Endothelial cell (in vitro differentiated cells): ENCODE results near the gene DEF6. TPM values are rescaled to one million over a fixed set of nuclear protein-coding genes. Genes with fewer than 3 reads are reported as not detected.

ENCODE experiments used
- DNase-seq: peaks from one replicate; pipeline ENCODE4 v3.0.0; 2021; ENCODE audit warnings: low spot score
- H3K27ac Mint-ChIP-seq: one replicate; pipeline ENCODE4 v1.8.0; 2021; ENCODE audit warnings: mixed read lengths, inconsistent platforms; ENCODE audit not compliant: unreplicated experiment
- H3K27me3 Mint-ChIP-seq: one replicate; pipeline ENCODE4 v1.8.0; 2021; ENCODE audit warnings: mild to moderate bottlenecking, moderate library complexity, mixed read lengths, inconsistent platforms; ENCODE audit not compliant: unreplicated experiment
- H3K36me3 Mint-ChIP-seq: one replicate; pipeline ENCODE4 v1.8.0; 2021; ENCODE audit warnings: mild to moderate bottlenecking, low read depth, mixed read lengths, inconsistent platforms; ENCODE audit not compliant: unreplicated experiment
- H3K4me1 Mint-ChIP-seq: one replicate; pipeline ENCODE4 v1.8.0; 2021; ENCODE audit warnings: mild to moderate bottlenecking, mixed read lengths, inconsistent platforms; ENCODE audit not compliant: unreplicated experiment
- H3K4me3 Mint-ChIP-seq: one replicate; pipeline ENCODE4 v1.8.0; 2021; ENCODE audit warnings: mild to moderate bottlenecking, mixed read lengths, inconsistent platforms; ENCODE audit not compliant: unreplicated experiment
- H3K9me3 Mint-ChIP-seq: one replicate; pipeline ENCODE4 v1.8.0; 2021; ENCODE audit warnings: mixed read lengths, inconsistent platforms; ENCODE audit not compliant: unreplicated experiment
- total RNA-seq: library from RNA; stranded (reverse); fragmentation: NEBNext Ultra II Directional; extraction: Animal tissue kit (Norgen Biotek cat#: 25700); gene quantifications from one replicate; pipeline ENCODE4 v1.2.1, GENCODE V29; 2021; ENCODE audit not compliant: unreplicated experiment
- TF ChIP-seq, protein P1 (sequence below): fragments of 200-600 bp; sonication (generic); IDR thresholded peaks from one replicate; pipeline ENCODE4 v1.5.0; 2021; ENCODE audit warnings: antibody characterized with exemption; ENCODE audit not compliant: unreplicated experiment

Gene DEF6
- total RNA-seq, 1 donor from 2014 or later, result 24.0 TPM

DNA sequence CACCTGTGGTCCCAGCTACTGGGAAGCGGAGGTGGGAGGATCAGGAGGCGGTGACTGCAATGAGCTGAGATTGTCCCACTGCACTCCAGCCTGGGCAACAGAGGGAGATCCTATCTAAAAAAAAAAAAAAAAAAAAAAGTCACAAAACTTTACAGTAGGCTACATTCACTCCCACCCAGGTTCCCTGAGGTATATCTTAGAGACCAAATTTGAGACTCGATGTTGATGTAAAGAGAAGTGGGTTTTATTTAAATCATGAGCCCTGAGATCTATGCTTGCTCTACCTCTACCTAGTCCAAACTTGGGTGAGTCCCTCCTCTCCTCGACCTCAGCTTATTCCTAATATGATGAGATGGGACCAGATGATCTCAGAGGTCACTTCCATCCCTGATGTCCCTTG, 8.8 kb upstream of the DEF6 start:
- Mint-ChIP-seq H3K27ac (no peak overlapping the region), H3K27me3 (peaks cover 14% of the 10 kb centered on the region), H3K4me3 (no peak overlapping the region), H3K36me3 (peaks cover 30% of the 10 kb centered on the region), H3K9me3 (no peaks in the 10 kb centered on the region), H3K4me1 (no peaks in the 10 kb centered on the region)
- DNase-seq, result no peak
- TF ChIP-seq, protein P1, sequence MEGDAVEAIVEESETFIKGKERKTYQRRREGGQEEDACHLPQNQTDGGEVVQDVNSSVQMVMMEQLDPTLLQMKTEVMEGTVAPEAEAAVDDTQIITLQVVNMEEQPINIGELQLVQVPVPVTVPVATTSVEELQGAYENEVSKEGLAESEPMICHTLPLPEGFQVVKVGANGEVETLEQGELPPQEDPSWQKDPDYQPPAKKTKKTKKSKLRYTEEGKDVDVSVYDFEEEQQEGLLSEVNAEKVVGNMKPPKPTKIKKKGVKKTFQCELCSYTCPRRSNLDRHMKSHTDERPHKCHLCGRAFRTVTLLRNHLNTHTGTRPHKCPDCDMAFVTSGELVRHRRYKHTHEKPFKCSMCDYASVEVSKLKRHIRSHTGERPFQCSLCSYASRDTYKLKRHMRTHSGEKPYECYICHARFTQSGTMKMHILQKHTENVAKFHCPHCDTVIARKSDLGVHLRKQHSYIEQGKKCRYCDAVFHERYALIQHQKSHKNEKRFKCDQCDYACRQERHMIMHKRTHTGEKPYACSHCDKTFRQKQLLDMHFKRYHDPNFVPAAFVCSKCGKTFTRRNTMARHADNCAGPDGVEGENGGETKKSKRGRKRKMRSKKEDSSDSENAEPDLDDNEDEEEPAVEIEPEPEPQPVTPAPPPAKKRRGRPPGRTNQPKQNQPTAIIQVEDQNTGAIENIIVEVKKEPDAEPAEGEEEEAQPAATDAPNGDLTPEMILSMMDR, result no peak

DNA sequence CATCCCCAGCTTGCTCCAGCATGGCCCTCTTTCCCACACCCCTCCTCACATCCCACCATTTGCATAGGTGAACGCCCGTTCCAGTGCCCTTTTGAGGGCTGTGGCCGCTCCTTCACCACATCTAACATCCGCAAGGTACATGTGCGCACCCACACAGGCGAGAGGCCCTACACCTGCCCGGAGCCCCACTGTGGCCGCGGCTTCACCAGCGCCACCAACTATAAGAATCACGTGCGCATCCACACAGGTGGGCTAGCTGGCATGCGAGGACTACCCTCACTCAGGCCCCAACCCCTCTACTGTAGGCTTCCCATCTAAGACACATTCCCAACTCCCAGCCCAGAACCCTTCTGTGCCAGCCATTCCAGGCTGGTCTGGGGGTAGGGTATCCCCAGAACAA, 6.1 kb upstream of the DEF6 start:
- Mint-ChIP-seq H3K36me3 (peaks cover 31% of the 10 kb centered on the region), H3K27ac (no peak overlapping the region), H3K4me1 (no peaks in the 10 kb centered on the region), H3K27me3 (peaks cover 12% of the 10 kb centered on the region), H3K9me3 (no peaks in the 10 kb centered on the region), H3K4me3 (no peak overlapping the region)
- TF ChIP-seq, protein P1, result no peak
- DNase-seq, result no peak

DNA sequence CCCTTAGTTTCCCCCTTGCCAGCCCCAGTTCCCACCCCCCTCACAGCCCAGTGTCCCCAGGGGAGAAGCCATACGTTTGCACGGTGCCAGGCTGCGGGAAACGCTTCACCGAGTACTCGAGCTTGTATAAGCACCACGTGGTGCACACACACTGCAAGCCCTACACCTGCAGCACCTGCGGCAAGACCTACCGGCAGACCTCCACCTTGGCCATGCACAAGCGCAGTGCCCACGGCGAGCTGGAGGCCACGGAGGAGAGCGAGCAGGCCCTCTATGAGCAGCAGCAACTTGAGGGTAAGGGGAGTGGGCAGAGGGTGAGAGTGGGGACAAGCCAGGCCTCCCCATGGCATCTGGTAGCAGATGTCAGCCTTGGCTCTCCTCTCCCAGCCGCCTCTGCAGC, 5.1 kb upstream of the DEF6 start:
- Mint-ChIP-seq H3K9me3 (no peaks in the 10 kb centered on the region), H3K36me3 (peaks cover 21% of the 10 kb centered on the region), H3K4me3 (no peak overlapping the region)

DNA sequence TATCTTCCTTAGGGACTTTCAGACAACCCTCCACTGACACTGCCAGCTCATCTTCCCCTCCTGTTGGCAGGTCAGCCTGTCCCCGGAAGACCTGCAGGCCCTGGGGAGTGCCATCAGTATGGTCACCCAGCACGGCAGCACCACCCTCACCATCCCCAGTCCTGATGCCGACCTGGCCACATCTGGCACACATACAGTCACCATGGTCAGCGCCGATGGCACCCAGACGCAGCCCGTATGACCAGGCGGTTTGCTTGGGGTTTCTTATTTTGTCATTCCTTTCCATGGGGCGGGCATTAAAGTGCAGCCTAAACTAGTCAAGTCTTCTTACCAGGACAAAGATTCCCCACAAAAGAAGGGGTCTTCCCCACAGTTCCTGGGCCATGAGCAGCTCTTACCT, 3.9 kb upstream of the DEF6 start:
- Mint-ChIP-seq H3K9me3 (no peaks in the 10 kb centered on the region), H3K4me3 (no peak overlapping the region), H3K36me3 (peaks cover 19% of the 10 kb centered on the region), H3K27me3 (peaks cover 10% of the 10 kb centered on the region), H3K27ac (no peak overlapping the region), H3K4me1 (peaks cover 11% of the 10 kb centered on the region)
- TF ChIP-seq, protein P1, result no peak
- DNase-seq, result no peak

More for the DNA sequence above, 5.1 kb upstream of the DEF6 start:
- Mint-ChIP-seq H3K27ac (no peak overlapping the region), H3K27me3 (peaks cover 10% of the 10 kb centered on the region), H3K4me1 (peaks cover 8% of the 10 kb centered on the region)
- TF ChIP-seq, protein P1, result no peak
- DNase-seq, result no peak

DNA sequence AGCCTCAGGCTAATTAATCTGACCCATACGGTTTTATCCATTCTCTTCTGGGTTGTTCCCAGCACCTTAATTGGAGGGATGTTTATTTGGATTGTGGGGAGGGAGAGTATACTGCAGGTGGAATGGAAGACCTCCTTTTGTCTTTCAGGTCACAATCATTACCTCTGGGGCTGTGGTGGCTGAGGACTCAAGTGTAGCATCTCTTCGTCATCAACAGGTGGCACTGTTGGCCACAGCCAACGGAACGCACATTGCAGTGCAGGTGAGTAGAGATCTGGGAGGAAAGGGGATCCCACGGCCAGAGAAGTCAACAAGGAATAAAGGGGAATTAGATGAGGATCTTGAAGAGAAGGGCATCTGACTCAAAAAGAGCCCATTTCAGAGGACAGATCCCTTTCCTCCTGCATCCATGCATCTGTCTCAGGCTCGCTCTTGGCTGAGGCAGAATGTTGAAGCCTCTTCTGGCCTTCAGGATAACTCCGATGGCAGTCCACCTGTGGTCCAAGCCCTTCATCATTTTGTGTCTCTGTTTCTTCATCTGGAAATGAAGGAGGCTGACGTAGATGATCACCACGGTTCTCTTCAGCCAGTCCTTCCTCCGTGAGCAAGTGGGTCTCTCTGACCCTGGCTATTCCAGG, 3.2 kb upstream of the DEF6 start:
- no peak overlapping the region for H3K4me3 Mint-ChIP-seq
- peaks cover 19% of the 10 kb centered on the region for H3K4me1 Mint-ChIP-seq
- TF ChIP-seq, protein P1, result peak; percentile 62
- H3K9me3 Mint-ChIP-seq, result no peaks in the 10 kb centered on the region
- peak; percentile 31 for DNase-seq
- peaks cover 10% of the 10 kb centered on the region for H3K27me3 Mint-ChIP-seq
- H3K36me3 Mint-ChIP-seq, result peaks cover 20% of the 10 kb centered on the region
- no peak overlapping the region for H3K27ac Mint-ChIP-seq
